K562 (cell line): ENCODE measurements around the gene EPHB2. TPM values are rescaled to one million over a fixed set of nuclear protein-coding genes. Genes with fewer than 3 reads are reported as not detected.

ENCODE experiments used
- ATAC-seq: fragments of 200-7000 bp; cut with Tn5 transposase; 3 replicates; pipeline ENCODE4 v1.9.1; 2020; ENCODE audit warnings: moderate library complexity
- BruUV-seq: library from RNA; stranded (reverse); fragments of 400-500 nt; replicated peaks from 2 replicates; lab custom pipeline; 2021; lab: Mats Ljungman, UMichigan
- CTCF ChIA-PET: fragments of 300-600 bp; formaldehyde crosslinking; extraction: SDS; loops from one replicate; lab custom pipeline; 2021; ENCODE audit warnings: low intra/inter-chr PET ratio; lab: Yijun Ruan, JAX
- POLR2A ChIA-PET: fragments of 300-600, 350-650 bp; sonication (Branson Sonifier 250); formaldehyde crosslinking; extraction: SDS; loops from one replicate; lab custom pipeline; 2021; ENCODE audit warnings: antibody characterized with exemption, inconsistent platforms; lab: Yijun Ruan, JAX
- DNase-seq, 4 experiments: peaks; one replicate each; pipeline versions ENCODE4 v3.0.0 to v3.0.0-alpha.2; 2011 to 2018; ENCODE audit warnings: low spot score in 3 of 4, mixed read lengths in 3 of 4; ENCODE audit errors: extremely low read depth in 1 of 4
- FAIRE-seq: peaks from 2 replicates; lab custom pipeline; 2011; peaks lifted over from hg19 to GRCh38; lab: Jason Lieb, UNC
- H2AFZ ChIP-seq: 2 replicates; pipeline ENCODE4 v1.6.0; 2011; ENCODE audit warnings: low read depth, low read length, control low read depth, inconsistent platforms
- H3K27ac ChIP-seq: fragments of 200-600 bp; 3 replicates; pipeline ENCODE4 v1.8.0; 2011; ENCODE audit warnings: low read depth, mild to moderate bottlenecking, control low read depth, inconsistent platforms, low read length, moderate library complexity, mixed read lengths; ENCODE audit errors: extremely low read depth
- H3K27me3 ChIP-seq, 2 experiments: fragments of 300-600 bp in 1 of 2; 2 replicates in 1 of 2; 3 replicates in 1 of 2; pipeline versions ENCODE4 v1.6.0 to v1.8.0; 2011; ENCODE audit warnings: inconsistent platforms in 2 of 2, low read length in 2 of 2, mild to moderate bottlenecking in 1 of 2, mixed read lengths in 1 of 2, moderate library complexity in 1 of 2; ENCODE audit not compliant: control insufficient read depth in 2 of 2, insufficient read depth in 2 of 2
- H3K36me3 ChIP-seq: fragments of 300-600 bp; 3 replicates; pipeline ENCODE4 v1.8.0; 2011; ENCODE audit warnings: mild to moderate bottlenecking, low read length, inconsistent platforms; ENCODE audit not compliant: control insufficient read depth, insufficient read depth
- H3K4me1 ChIP-seq, 2 experiments: fragments of 200-600 bp in 1 of 2; replicated peaks in 1 of 2; 2 replicates in 1 of 2; 3 replicates in 1 of 2; pipeline versions ENCODE4 v1.5.1 to v1.8.0; 2011; ENCODE audit warnings: inconsistent platforms in 2 of 2, low read length in 2 of 2, mild to moderate bottlenecking in 1 of 2, mixed read lengths in 1 of 2, moderate library complexity in 1 of 2; ENCODE audit not compliant: control insufficient read depth in 2 of 2, insufficient read depth in 2 of 2
- H3K4me2 ChIP-seq: 2 replicates; pipeline ENCODE4 v1.6.1; 2011; ENCODE audit warnings: low read length, control low read depth, inconsistent platforms, mixed read lengths; ENCODE audit not compliant: insufficient read depth
- H3K4me3 ChIP-seq: fragments of 200-600 bp; sonication (generic), shearing (Covaris generic); 2 replicates; pipeline ENCODE4 v1.5.1; 2016; ENCODE audit warnings: control low read depth, inconsistent platforms
- H3K79me2 ChIP-seq: fragments of 200-600 bp; 3 replicates; pipeline ENCODE4 v1.8.0; 2011; ENCODE audit warnings: low read length, inconsistent platforms; ENCODE audit not compliant: control insufficient read depth, insufficient read depth
- H3K9ac ChIP-seq, 2 experiments: 2 replicates each; pipeline versions ENCODE4 v1.6.0 to v1.6.1; 2011; ENCODE audit warnings: low read depth in 2 of 2, low read length in 2 of 2, control low read depth in 1 of 2, inconsistent platforms in 1 of 2, mild to moderate bottlenecking in 1 of 2, mixed read lengths in 1 of 2; ENCODE audit not compliant: insufficient read depth in 1 of 2
- H3K9me1 ChIP-seq: one replicate; pipeline ENCODE4 v1.6.0; 2011; ENCODE audit warnings: inconsistent platforms, mild to moderate bottlenecking, low read length, moderate library complexity; ENCODE audit not compliant: control insufficient read depth, insufficient read depth
- H3K9me3 ChIP-seq: replicated peaks from 2 replicates; pipeline ENCODE4 v1.5.1; 2011; ENCODE audit warnings: low read depth, low read length, inconsistent platforms; ENCODE audit not compliant: control insufficient read depth, insufficient read depth
- H4K20me1 ChIP-seq: replicated peaks from 2 replicates; pipeline ENCODE4 v1.6.1; 2011; ENCODE audit warnings: low read length, inconsistent platforms, mixed read lengths; ENCODE audit not compliant: control insufficient read depth, insufficient read depth
- BMI1 ChIP-seq: fragments of 150-350 bp; IDR thresholded peaks from 2 replicates; pipeline ENCODE4 v1.6.1; 2014; ENCODE audit warnings: low read length
- CTBP1 ChIP-seq: fragments of 450-650 bp; IDR thresholded peaks from 2 replicates; pipeline ENCODE4 v1.6.1; 2016; ENCODE audit warnings: borderline replicate concordance
- NONO ChIP-seq, 2 experiments: fragments of 200-400 bp in 1 of 2; fragments of 450-650 bp in 1 of 2; formaldehyde crosslinking in 1 of 2; IDR thresholded peaks; 2 replicates each; pipeline ENCODE4 v1.6.1; 2017; ENCODE audit warnings: low read depth in 2 of 2, mild to moderate bottlenecking in 2 of 2, moderate library complexity in 2 of 2, low read length in 1 of 2
- POLR3A ChIP-seq: IDR thresholded peaks from 2 replicates; pipeline ENCODE4 v1.6.1; 2011; ENCODE audit warnings: borderline replicate concordance, mild to moderate bottlenecking, moderate library complexity; ENCODE audit not compliant: insufficient read length, insufficient read depth; ENCODE audit errors: extremely low read depth
- SP1 ChIP-seq: sonication (generic); formaldehyde crosslinking; IDR thresholded peaks from 2 replicates; pipeline ENCODE4 v1.8.1; 2022; ENCODE audit warnings: mild to moderate bottlenecking, missing genetic modification reagents
- STAG1 ChIP-seq: sonication (generic); formaldehyde crosslinking; IDR thresholded peaks from 2 replicates; pipeline ENCODE4 v1.5.0; 2020; ENCODE audit warnings: missing genetic modification reagents, borderline replicate concordance
- TAF7 ChIP-seq: fragments of 450-650 bp; IDR thresholded peaks from 2 replicates; pipeline ENCODE4 v1.6.1; 2016; ENCODE audit warnings: missing genetic modification characterization, missing compliant biosample characterization
- WGBS: fragments of 100-300 bp; shearing (Covaris generic); methylation state at CpG from one replicate; pipeline ENCODE4 v1.1.6; 2016; ENCODE audit warnings: low coverage, mixed read lengths; ENCODE audit not compliant: insufficient coverage; ENCODE audit errors: missing lambda C conversion rate; 5-methylcytosine and 5-hydroxymethylcytosine counted together
- in situ Hi-C: fragments of 300-500 bp; cut with MboI; formaldehyde crosslinking; loops from 4 replicates; pipeline ENCODE4 v1.15.0; 2018; ENCODE audit warnings: inconsistent platforms, mixed read lengths
- intact Hi-C: fragments of 100-400 bp; cut with micrococcal nuclease; formaldehyde crosslinking; loops from 2 replicates; pipeline ENCODE4 v1.14.2; 2022
- polyA plus RNA-seq, 8 experiments: library from polyadenylated mRNA; depleted of rRNA in 4 of 8; stranded (reverse) in 5 of 8; unstranded in 3 of 8; fragments of >200 nt; fragmentation: Nextera tagmentation in 2 of 8; fragmentation: Illumina TruSeq in 1 of 8; extraction: Ambion mirVana in 2 of 8; extraction: Trizol in 1 of 8; gene quantifications; 2 replicates each; pipeline versions ENCODE4 v1.2.1 to v1.2.3, GENCODE V29; 2011 to 2014; ENCODE audit warnings: inconsistent platforms in 1 of 8, missing spikeins in 1 of 8
- total RNA-seq, 7 experiments: library from RNA; depleted of rRNA in 6 of 7; stranded (reverse); fragments of >200 nt in 6 of 7; fragmentation: Illumina TruSeq in 2 of 7; extraction: Trizol in 2 of 7; gene quantifications; 2 replicates each; pipeline versions ENCODE4 v1.2.1 to v1.2.3, GENCODE V29; 2011 to 2021; ENCODE audit warnings: low replicate concordance in 1 of 7

Gene EPHB2
- total and polyA plus RNA-seq, 9 of the 15 experiments (the other 6 are each of a cell fraction or from before 2014, with no cell fraction given) = not detected

GRCh38 chr1:22755641-22756040 lies 45.0 kb downstream of the EPHB2 start:
- 2% methylated on average over 5 of the region's 5 CpGs for WGBS
- H3K79me2 ChIP-seq = no peaks in the 10 kb centered on the region
- H4K20me1 ChIP-seq = peaks cover 3% of the 10 kb centered on the region; the same call in 1 of the 2 replicates
- BruUV-seq = no TSS peak
- DNase-seq (no peak), FAIRE-seq (no peak), ATAC-seq (no peak)
- no peak overlapping the region for H3K9ac ChIP-seq
- in situ Hi-C loops = no loop called here
- no peak overlapping the region for H3K4me2 ChIP-seq
- H3K9me1 ChIP-seq = no peaks in the 10 kb centered on the region
- CTCF ChIA-PET = no interaction called here
- intact Hi-C loops = no loop called here
- peaks cover 0 to 8% of the 10 kb centered on the region in 2 experiments; a peak in 2 of 5 replicates for H3K4me1 ChIP-seq
- peaks cover 2 to 46% of the 10 kb centered on the region in 2 experiments; a peak in 4 of 5 replicates for H3K27me3 ChIP-seq
- no peaks in the 10 kb centered on the region for H3K9me3 ChIP-seq
- POLR2A ChIA-PET = no interaction called here
- H3K36me3 ChIP-seq = no peaks in the 10 kb centered on the region
- no peak overlapping the region for H3K4me3 ChIP-seq
- no peak overlapping the region for H2AFZ ChIP-seq
- no peak overlapping the region for H3K27ac ChIP-seq
- TF ChIP-seq NONO (IDR thresholded peaks at IDR 0.05; ENCODE audit: low read depth in 2 of 2, low read length in 1 of 2) (no peak), TAF7 (tag) (no peak), POLR3A (no peak), BMI1 (no peak), CTBP1 (no peak), SP1 (no peak), STAG1 (CRISPR knock-in tag) (no peak)
